Hippocampal formation (tissue), 2 donors: Measurements from ENCODE around the gene PHACTR2.
"Not testable (repeated sequence)": the region's sequence is repeated elsewhere in the genome, so short reads cannot be mapped to it uniquely, and the experiment has no call there.

Source experiments
- DNase-seq, 2 donors: peaks; one replicate each; lab custom pipeline; 2025; lab: John Stamatoyannopoulos, UW

The PHACTR2 gene

DNA sequence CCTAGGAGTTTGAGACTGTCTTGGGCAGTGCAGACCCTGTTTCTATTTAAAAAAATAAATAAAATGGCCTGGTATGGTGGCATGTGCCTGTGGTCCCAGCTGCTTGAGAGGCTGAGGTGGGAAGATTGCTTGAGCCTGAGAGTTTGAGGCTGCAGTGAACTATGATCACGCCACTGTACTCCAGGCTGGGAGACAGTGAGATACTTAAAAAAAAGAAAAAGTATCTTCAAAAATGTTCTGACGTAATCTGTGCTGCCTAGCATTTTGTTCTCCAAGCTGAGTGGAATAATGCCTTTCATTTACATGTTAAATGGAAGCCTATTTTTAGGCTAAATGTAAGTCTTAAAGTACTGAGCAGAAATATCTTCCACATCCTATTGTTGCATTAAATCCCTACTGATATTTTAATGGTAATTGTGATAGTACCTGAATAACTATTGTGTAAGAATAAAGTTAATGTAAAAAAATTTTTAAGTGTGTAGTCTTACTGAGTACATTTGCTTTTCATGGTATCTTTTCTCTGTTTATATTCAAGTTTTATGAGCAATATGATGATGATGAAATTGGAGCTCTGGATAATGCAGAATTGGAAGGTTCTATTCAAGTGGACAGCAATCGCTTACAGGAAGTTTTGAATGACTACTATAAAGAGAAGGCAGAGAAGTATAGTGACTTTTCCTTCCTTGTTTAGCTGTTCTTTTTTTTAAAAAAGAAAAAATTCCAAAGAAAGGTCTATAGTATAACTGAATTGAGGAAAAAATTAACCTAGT is 182.3 kb downstream of the PHACTR2 start:
- DNase-seq, result no peak

- DNase-seq, result no peak
Measured at GRCh38 chr6:143863771-143864170, 186.0 kb downstream of the PHACTR2 start.

GRCh38 chr6:143864234-143864633 is 186.5 kb downstream of the PHACTR2 start, which contains the start of gene ZC2HC1B:
Gene ZC2HC1B (plus strand): TSS chr6:143864474. CDS start chr6:143864540, 66 bp downstream.
- DNase-seq, result no peak

DNA sequence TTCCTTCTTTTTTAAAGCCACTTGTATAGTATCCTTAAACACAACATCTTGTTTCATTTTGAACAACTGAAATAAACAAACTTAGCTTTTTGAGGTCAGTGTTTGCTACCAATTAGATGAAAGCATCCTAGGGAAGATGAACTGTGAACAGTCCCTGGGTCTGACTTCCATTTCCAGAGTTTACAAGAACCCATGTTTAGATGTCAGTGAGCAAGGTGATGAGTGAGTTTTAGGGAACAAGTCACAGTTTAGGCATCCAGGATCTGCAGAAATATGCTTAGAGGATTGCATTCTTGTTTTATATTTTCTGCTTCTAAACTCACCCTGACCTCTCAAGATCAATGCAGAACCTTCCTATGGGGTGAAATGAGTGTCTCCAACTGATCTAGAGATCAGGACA is 189.5 kb downstream of the PHACTR2 start:
- DNase-seq, result no peak

DNA sequence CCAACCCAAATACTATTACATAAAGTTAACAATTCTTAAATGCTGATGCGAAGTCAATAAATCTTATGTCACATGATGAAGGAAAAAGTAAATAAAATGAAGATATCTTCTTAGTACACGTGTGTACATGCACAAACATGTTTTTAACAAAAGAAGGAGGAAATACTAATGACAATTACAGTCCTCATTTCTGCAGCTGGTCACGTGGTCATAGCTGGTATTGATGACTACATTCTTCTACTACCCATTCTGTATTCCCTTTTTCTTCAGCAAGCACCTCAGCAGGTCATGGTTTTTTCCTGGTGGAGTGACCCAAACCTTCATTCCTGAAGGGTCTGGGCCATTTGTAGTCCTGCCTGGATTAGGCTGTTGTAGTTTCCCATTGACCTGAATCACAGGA is 191.0 kb downstream of the PHACTR2 start:
- not testable (repeated sequence) for DNase-seq

GRCh38 chr6:143871202-143871730 is 193.5 kb downstream of the PHACTR2 start:
- not testable (repeated sequence) for DNase-seq

DNA sequence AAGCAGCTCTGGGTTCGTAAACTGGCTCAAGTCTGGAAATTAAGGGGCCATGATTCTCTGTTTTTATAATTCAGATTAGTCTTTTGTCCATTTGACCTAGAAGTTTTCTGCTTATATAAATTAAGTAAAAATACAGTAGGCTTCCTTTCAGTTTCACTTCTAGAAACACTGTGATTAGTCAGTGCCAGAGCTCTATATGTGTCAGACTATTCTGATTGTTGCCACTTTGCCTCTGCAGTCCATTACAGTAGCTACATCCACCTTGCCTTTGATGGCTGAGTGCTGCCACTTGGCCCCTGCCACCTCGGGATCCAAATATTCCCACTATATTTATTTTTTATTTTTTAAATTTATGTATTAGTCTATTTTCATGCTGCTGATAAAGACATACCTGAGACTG is 194.4 kb downstream of the PHACTR2 start:
- no peak for DNase-seq

DNA sequence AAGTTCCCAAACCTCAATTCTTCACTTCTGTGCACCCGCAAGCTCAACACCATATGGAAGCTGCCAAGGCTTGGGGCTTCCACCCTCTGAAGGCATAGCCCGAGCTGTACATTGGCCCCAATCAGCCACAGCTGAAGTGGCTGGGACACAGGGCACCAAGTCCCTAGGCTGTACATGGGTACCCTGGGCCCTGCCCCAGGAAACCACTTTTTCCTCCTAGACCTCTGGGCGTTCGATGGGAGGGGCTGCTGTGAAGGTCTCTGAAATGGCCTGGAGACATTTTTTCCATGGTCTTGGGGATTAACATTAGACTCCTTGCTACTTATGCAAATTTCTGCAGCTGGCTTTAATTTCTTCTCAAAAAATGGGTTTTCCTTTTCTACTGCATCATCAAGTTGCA is 195.8 kb downstream of the PHACTR2 start:
- DNase-seq, result not testable (repeated sequence)

- not testable (repeated sequence) for DNase-seq
Measured at GRCh38 chr6:143874503-143874902, 196.7 kb downstream of the PHACTR2 start.

- DNase-seq, result no peak
Measured at GRCh38 chr6:143877584-143878271, 200.0 kb downstream of the PHACTR2 start.

GRCh38 chr6:143878272-143878760 is 200.6 kb downstream of the PHACTR2 start:
- no peak for DNase-seq

- DNase-seq, result no peak
Measured at GRCh38 chr6:143880412-143880811, 202.6 kb downstream of the PHACTR2 start.
